Left ventricle myocardium superior (tissue), 1 donor: Measurements from ENCODE around the gene EXOC6B. TPM values are rescaled to one million over a fixed set of nuclear protein-coding genes. Genes with fewer than 3 reads are reported as not detected.

ENCODE experiments used
- ATAC-seq: fragments of 200-7000 bp; cut with Tn5 transposase; one replicate; pipeline ENCODE4 v1.9.1; 2020; ENCODE audit warnings: mild to moderate bottlenecking, moderate library complexity
- DNase-seq: peaks from one replicate; pipeline ENCODE4 v3.0.0-alpha.2; 2020
- intact Hi-C: fragments of 100-400 bp; cut with micrococcal nuclease; formaldehyde crosslinking; loops from one replicate; pipeline ENCODE4 v1.11.0; 2022
- total RNA-seq: library from RNA; stranded (reverse); fragmentation: NEBNext Ultra II Directional; extraction: Animal tissue kit (Norgen Biotek cat#: 25700); gene quantifications from one replicate; pipeline ENCODE4 v1.2.1, GENCODE V29; 2021
- donor health status: DM: no; HTN: yes; CAD: no; lungs with severe emphysema.

Gene EXOC6B
- total RNA-seq, 1 donor from 2014 or later, result 122 TPM

DNA sequence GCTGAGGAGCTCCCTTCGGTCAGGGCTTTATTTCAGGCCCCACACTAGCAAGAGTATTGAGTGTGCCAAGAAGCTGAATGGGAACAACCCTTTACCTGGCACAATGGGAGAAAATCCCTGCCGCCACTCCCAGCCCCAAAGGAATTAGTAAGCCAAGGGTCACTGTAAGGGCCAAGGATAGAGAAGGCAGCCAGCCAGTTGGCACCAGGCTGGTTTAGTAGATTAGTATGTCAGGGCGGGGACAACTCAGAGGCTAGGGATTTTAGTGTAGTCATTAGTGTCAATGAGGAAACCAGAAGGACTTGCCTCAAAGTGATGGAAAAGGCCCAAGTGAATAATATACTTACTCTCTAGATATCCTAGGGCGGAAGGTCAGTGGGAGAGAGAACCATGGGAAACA lies 643.3 kb downstream of the EXOC6B start:
- intact Hi-C loops, result no loop called here
- peak; percentile 84 for ATAC-seq

DNA sequence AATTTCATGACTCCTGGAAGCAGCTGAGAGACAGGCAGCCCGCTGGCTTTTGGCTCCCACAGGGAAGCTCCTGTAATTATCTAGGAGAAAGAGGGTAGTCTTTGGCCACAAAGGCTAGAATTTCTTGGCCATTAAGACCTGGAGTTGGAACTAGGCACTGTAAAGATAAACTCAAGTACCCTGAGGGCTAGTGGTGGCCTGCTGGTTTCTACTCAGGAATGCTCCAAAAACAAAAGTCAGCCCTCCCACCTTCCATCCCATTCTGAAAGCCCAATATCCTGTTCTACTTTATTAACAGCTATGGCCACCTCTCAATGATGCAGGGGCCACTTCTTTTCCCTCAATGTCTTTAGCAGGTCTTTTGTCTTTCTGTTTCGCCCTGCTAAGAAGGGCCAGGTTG lies 644.2 kb downstream of the EXOC6B start:
- DNase-seq (no peak), ATAC-seq (no peak)
- intact Hi-C loops, result no loop called here

More for the DNA sequence above, 643.3 kb downstream of the EXOC6B start:
- DNase-seq, result peak; percentile 53

DNA sequence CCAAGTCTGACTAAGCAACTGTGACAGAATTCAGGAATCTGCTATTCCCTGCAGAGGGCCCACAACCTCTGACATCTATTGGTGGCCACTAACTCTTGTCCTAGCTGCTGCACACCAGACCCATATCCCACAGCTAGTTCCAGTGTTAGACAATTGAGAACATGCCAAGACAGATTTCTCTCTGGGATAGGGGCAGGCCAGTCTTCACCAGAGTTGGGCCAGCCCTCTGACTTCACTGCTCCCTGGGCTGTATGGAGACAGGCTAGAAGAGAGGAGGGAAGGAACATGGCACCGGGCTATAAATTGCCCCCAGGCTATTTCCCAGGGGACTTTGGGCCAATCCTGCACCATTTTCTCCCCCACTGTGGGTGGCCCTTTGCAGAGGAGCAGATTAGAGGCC lies 645.5 kb downstream of the EXOC6B start:
- ATAC-seq (no peak), DNase-seq (no peak)
- intact Hi-C loops, result no loop called here

DNA sequence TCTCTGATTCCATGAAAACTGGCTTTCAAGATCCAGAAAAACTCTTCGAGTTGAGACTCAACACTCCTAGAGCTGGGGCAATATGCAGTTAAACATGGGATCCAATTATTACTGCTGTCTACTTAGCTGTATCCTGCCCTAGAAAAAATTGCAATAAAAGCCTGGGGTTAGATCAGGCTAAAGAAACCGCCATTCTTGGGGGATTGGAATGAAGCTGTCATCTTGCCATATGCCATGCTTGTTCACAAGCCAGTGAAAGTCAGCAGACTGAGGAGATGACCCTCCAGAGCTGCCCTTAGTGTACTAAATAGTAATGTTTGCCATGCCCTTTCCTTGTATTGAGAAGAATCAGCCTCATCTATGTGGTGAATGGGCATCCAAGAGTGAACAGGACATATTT lies 647.3 kb downstream of the EXOC6B start:
- ATAC-seq, result no peak
- intact Hi-C loops, result loop anchor here (10.0 kb wide), 1 partner anchor 396 kb away; no protein-coding TSS in a partner anchor
- DNase-seq, result no peak

GRCh38 chr2:72176281-72176680 lies 649.6 kb downstream of the EXOC6B start:
- ATAC-seq (no peak), DNase-seq (no peak)
- intact Hi-C loops, result loop anchor here (10.0 kb wide), 1 partner anchor 399 kb away; no protein-coding TSS in a partner anchor

DNA sequence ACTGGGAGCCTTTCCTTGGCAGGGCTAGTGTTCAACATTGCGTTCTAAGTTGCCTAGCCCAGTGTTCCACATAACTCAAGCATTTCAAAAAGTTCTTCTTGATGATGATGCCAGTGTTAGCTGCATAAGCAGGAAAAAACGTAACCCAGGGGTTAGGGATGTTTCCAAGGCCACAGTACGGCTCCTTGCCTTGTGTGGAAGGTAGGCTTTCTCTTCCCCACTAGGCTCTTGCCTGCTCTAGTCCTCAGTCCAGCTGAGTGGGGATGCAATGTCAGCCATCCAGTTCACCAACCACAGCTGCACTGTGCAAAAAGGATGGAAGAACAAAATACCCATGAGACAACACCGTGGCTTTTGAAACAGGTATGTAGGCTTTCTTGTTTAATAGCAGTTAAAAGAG lies 650.2 kb downstream of the EXOC6B start:
- no peak for ATAC-seq
- intact Hi-C loops, result loop anchor here (10.0 kb wide), 1 partner anchor 399 kb away; no protein-coding TSS in a partner anchor
- no peak for DNase-seq

- DNase-seq (no peak), ATAC-seq (no peak)
- intact Hi-C loops, result loop anchor here (10.0 kb wide), 1 partner anchor 401 kb away; no protein-coding TSS in a partner anchor
These were observed 652.1 kb downstream of the EXOC6B start for GRCh38 chr2:72173640-72174321.

- no peak for DNase-seq
- intact Hi-C loops, result loop anchor here (10.0 kb wide), 1 partner anchor 402 kb away; no protein-coding TSS in a partner anchor
- no peak for ATAC-seq
These were observed 653.4 kb downstream of the EXOC6B start for GRCh38 chr2:72172478-72172877.

DNA sequence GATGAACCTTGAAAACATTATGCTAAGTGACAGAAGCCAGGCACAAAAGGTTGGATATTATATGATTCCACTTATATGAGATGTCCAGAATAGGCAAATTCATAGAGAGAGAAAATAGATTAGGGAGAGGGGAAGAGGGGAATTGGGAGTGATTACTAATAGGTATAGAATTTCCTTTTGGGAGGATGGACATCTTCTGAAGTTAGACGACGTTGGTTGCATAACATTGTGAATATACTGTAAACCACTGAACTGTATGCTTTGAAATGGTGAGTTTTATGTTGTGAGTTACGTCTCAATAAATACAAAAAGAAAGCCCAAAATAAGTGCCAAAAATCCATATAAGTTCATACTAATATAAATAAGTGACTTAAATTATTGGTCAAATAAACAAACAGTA lies 659.6 kb downstream of the EXOC6B start:
- intact Hi-C loops, result no loop called here
- ATAC-seq, result no peak
- DNase-seq, result no peak

- intact Hi-C loops, result no loop called here
- DNase-seq (no peak), ATAC-seq (no peak)
These were observed 660.0 kb downstream of the EXOC6B start for GRCh38 chr2:72165792-72166191.

GRCh38 chr2:72162574-72162973 lies 663.3 kb downstream of the EXOC6B start:
- intact Hi-C loops, result no loop called here
- ATAC-seq (no peak), DNase-seq (no peak)

DNA sequence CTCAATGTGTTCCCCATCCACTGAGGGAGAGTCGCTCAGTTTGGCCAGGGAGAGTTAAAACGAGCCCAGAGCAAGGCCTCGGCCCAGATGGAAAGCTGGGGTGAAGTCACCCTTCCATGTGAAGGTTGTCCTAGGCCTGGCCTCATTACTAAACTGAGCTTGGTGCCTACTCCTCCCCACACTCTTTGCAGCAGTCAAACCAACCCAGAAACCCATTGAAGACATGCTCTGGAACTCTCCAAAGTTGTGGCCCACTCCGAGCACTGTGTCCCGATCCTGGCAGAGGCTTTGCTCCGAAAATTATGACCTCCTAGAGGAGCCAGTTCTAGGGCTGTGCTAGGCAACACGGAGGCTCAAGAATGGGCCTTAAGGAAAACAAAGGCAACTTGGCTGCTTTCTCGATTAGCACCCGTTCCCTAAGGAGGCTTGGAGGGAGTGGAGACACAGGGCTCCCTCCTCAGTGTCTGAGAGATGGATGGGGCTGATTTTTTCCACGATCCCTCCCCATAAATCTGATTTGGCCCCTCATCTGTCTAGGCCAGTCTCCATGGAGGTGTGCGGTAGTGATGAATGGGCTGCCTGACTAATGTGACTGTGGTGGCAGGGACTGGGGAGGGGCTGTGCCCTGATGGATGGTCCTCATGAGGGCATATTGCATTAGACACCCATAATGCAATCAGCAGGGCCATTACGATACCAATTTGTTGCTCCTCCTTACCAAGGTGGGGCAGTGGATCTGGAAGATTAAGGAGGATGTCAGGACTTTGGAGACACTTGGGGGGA lies 666.4 kb downstream of the EXOC6B start:
- intact Hi-C loops, result no loop called here
- ATAC-seq (no peak), DNase-seq (no peak)

- DNase-seq (no peak), ATAC-seq (no peak)
- intact Hi-C loops, result no loop called here
These were observed 667.7 kb downstream of the EXOC6B start for GRCh38 chr2:72157871-72158771.

- intact Hi-C loops, result no loop called here
- no peak for ATAC-seq
- DNase-seq, result no peak
These were observed 669.0 kb downstream of the EXOC6B start for GRCh38 chr2:72156872-72157271.

- ATAC-seq, result no peak
- intact Hi-C loops, result no loop called here
These were observed 670.1 kb downstream of the EXOC6B start for GRCh38 chr2:72155737-72156136.

DNA sequence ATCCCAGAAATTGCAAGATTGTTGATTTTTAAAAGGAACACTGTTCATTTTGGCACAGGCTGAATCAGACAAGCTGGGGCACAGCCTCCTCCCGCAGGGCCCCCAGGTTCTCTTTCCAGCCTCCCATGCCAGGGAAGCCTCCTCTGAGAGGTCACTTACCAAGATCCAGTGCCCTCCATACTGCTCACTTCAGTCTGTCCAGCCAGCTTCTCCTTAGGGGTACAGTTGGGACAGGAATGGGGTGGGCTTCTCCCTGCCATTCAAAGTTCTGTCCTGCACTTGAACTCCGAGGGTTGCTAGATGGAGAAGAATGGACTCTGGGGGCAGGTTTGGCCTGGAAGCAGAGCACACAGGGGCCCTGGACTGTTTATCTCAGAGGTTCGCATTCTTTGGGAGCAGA lies 670.7 kb downstream of the EXOC6B start:
- ATAC-seq (no peak), DNase-seq (no peak)
- intact Hi-C loops, result no loop called here

More at GRCh38 chr2:72155737-72156136, 670.1 kb downstream of the EXOC6B start:
- no peak for DNase-seq

DNA sequence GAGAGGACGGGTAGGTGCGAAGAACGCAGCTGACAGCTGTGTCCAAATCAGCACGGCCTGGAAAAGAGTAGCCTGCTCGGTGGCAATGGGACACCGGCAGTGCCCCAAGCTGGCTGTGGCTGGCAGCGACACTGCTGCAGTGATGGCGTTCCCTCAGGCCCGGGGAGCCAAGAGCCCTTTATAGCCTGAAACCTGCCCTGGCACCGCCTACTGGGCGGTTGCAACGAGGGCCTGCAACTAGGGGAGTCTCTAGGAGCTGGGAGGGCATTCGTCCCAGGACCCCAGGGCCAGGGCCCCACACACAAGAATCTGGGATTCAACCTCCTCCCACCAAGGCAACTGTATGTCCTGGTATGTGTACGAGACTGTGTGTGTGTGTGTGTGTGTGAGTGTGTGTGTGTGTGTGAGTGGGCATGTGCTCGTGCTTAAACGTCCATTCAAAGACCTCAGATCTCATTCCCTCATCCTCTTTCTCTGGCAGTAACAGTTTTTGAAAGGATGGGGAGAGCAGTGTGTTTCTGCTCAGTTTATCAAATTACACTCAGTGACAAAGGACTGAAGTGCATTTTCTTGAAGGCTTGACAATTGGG lies 671.4 kb downstream of the EXOC6B start:
- no peak for DNase-seq
- ATAC-seq, result no peak
- intact Hi-C loops, result loop anchor here (5.0 kb wide), 1 partner anchor 222 kb away; no protein-coding TSS in a partner anchor

DNA sequence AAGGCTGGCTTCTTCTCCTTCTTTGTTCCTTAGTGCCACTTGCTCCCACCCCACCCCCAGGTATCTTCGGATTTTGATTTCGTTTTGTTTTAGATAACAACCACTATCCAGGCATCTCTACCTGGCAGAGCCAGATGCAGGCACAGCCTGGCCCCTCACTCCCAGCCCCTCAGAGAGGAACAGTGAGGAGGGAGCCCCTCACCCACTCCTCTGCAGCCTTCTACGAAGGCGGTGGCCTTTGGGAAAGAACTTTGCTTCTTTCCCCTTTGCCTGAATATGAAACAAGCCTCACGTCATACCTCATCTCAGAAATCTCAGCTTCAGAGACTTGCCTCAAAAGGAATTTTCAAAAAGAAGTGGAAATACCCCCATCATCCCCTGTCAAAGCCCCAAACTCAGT lies 671.9 kb downstream of the EXOC6B start:
- ATAC-seq (no peak), DNase-seq (no peak)
- intact Hi-C loops, result loop anchor here (5.0 kb wide), 1 partner anchor 222 kb away; no protein-coding TSS in a partner anchor
